DND-41 (cell line): Measurements from ENCODE around the gene SLC24A4.

ENCODE experiments used
- EZH2 ChIP-seq: IDR thresholded peaks from 3 replicates; pipeline ENCODE4 v1.6.1; 2012; ENCODE audit warnings: borderline replicate concordance, low read depth, mild to moderate bottlenecking, moderate library complexity, low read length, inconsistent platforms; ENCODE audit not compliant: severe bottlenecking
- TF ChIP-seq, protein P1 (sequence below): IDR thresholded peaks from 2 replicates; pipeline ENCODE4 v1.5.1; 2012; ENCODE audit warnings: borderline replicate concordance, low read length, moderate library complexity, mild to moderate bottlenecking; ENCODE audit not compliant: poor library complexity, severe bottlenecking; ENCODE audit errors: extremely low read depth

DNA sequence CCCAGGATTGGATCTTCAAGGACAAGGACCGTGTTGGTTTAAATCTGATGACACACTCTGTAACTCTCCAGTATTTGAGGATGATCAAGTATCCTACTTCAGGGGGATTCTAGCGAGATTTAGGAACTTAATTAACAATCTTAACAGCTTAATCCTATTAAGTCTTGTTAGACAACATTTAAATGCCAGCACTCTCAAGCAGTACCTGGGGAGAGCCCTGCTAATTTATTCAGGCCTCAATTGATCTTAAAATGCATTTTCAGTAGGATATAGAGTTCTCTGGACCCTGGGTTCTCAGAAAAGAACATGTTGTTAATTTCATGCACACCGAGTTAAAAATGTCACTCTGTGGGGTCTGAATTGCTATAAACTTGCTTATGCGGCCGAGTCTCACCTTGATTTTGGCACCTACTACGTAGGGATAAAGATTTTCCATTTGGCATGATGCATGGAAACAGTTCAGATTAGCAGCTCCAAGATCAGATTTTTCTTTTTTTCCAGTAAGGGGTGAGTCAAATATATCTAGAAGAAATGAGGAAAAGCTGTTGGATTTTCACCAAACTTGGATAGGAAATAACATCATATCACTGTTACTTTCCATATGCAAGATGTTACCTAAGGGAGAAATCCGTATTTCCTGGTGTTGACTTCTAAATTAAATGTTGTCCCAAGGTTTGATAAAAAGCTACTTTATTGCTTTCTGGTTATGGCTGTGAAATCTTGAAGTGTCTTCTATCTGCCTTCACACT lies 76.1 kb downstream of the SLC24A4 start:
- no peak for TF ChIP-seq EZH2
- TF ChIP-seq, protein P1, sequence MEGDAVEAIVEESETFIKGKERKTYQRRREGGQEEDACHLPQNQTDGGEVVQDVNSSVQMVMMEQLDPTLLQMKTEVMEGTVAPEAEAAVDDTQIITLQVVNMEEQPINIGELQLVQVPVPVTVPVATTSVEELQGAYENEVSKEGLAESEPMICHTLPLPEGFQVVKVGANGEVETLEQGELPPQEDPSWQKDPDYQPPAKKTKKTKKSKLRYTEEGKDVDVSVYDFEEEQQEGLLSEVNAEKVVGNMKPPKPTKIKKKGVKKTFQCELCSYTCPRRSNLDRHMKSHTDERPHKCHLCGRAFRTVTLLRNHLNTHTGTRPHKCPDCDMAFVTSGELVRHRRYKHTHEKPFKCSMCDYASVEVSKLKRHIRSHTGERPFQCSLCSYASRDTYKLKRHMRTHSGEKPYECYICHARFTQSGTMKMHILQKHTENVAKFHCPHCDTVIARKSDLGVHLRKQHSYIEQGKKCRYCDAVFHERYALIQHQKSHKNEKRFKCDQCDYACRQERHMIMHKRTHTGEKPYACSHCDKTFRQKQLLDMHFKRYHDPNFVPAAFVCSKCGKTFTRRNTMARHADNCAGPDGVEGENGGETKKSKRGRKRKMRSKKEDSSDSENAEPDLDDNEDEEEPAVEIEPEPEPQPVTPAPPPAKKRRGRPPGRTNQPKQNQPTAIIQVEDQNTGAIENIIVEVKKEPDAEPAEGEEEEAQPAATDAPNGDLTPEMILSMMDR = no peak
